ENCODE measurements around the gene ADAM12. TPM values are rescaled to one million over a fixed set of nuclear protein-coding genes. Genes with fewer than 3 reads are reported as not detected.
A peak's percentile ranks its signal among the peaks of the same experiment; 100 is the strongest.

Gene ADAM12
- total and polyA plus RNA-seq, 2 donors (not counting 1 experiment from before 2014, with no cell fraction given): 21.0 to 56.9 TPM

DNA sequence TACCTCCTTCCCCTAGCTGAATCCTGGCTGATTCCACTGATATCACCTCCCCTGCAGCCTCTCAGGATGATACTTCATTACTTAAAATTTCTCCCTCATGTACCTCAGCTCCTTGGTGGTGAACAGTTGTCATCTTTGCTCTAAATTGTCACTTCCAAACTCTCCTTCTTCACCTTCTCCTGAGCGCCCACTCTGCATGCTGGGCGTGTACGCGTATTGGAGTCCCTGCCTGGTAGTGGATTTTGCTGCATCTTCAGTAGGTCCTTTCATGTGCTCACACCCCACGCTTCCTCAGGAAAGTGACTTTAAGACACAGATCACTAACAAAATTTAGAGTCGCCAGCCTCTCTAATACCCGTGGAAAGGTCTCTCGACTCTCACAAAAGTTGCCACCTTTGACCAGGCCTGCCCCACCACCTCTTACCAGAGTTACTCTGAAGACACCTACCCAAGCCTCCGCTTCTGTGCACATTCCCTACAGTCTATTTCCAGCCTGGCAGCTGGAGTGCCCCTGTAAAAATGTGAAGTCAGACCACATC, 255.1 kb downstream of the ADAM12 start:
- Histone ChIP-seq H3K27ac (ENCODE audit: insufficient read depth, low read length) (no peak overlapping the region), H3K4me2 (ENCODE audit: extremely low read depth, insufficient read depth, low read length) (no peak overlapping the region), H3K4me1 (ENCODE audit: control insufficient read depth, extremely low read depth, insufficient read depth, low read length) (peaks cover 5% of the 10 kb centered on the region), H3K4me3 (replicated peaks in 1 of 4; ENCODE audit: control extremely low read depth in 1 of 4, insufficient read depth in 1 of 4, low read depth in 3 of 4, low read length in 4 of 4) (no peak overlapping the region), H3K27me3 (ENCODE audit: control insufficient read depth, insufficient read depth, low read length) (no peaks in the 10 kb centered on the region), H3K79me2 (ENCODE audit: control insufficient read depth, insufficient read depth, low read length) (no peaks in the 10 kb centered on the region), H4K20me1 (ENCODE audit: control insufficient read depth, extremely low read depth, insufficient read depth, low read length) (no peaks in the 10 kb centered on the region), H3K9me3 (ENCODE audit: control insufficient read depth, insufficient read depth, low read depth, low read length) (no peaks in the 10 kb centered on the region), H3K36me3 (ENCODE audit: control insufficient read depth, insufficient read depth, low read length) (no peaks in the 10 kb centered on the region), H3K9ac (ENCODE audit: insufficient read depth, low read length) (no peak overlapping the region), H2AFZ (ENCODE audit: low read length) (no peak overlapping the region)
- TF ChIP-seq EZH2 (IDR thresholded peaks at IDR 0.05; ENCODE audit: low read length, missing control alignments) (no peak), CTCF (conservative IDR thresholded peaks at IDR 0.05 in 1 of 2, IDR thresholded peaks at IDR 0.05 in 1 of 2; ENCODE audit: low read depth in 1 of 2, low read length in 2 of 2) (no peak)
- DNase-seq (ENCODE audit: low read depth in 2 of 2): no peak

DNA sequence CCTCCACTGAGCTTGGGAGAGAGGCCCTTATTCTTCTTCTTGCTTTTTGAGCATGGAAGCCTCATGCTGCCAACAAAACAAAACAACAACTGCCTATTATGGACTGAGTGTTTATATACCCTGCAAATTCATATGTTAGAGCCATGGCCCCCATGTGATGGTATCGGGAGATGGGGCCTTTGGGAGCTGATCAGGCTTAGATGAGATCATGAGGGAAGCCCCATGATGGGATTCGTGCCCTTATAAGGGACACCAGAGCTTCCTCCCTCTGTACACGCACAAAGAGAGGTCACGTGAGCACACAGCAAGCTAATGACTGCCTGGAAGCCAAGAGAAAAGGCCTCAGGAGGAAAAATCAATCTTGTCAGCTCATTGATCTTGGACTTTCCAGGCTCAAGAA, 256.9 kb downstream of the ADAM12 start:
- no peaks in the 10 kb centered on the region for H3K36me3 ChIP-seq (ENCODE audit: control insufficient read depth, insufficient read depth, low read length)
- H3K27me3 ChIP-seq (ENCODE audit: control insufficient read depth, insufficient read depth, low read length): no peaks in the 10 kb centered on the region
- H2AFZ ChIP-seq (ENCODE audit: low read length): no peak overlapping the region
- DNase-seq (ENCODE audit: low read depth in 2 of 2): peak; percentile 32 to 45
- H3K4me1 ChIP-seq (ENCODE audit: control insufficient read depth, extremely low read depth, insufficient read depth, low read length): peaks cover 5% of the 10 kb centered on the region
- no peaks in the 10 kb centered on the region for H3K9me3 ChIP-seq (ENCODE audit: control insufficient read depth, insufficient read depth, low read depth, low read length)
- H3K27ac ChIP-seq (ENCODE audit: insufficient read depth, low read length): no peak overlapping the region
- H3K9ac ChIP-seq (ENCODE audit: insufficient read depth, low read length): no peak overlapping the region
- TF ChIP-seq EZH2 (IDR thresholded peaks at IDR 0.05; ENCODE audit: low read length, missing control alignments) (no peak), CTCF (conservative IDR thresholded peaks at IDR 0.05 in 1 of 2, IDR thresholded peaks at IDR 0.05 in 1 of 2; ENCODE audit: low read depth in 1 of 2, low read length in 2 of 2) (no peak)
- H3K79me2 ChIP-seq (ENCODE audit: control insufficient read depth, insufficient read depth, low read length): no peaks in the 10 kb centered on the region
- no peak overlapping the region for H3K4me3 ChIP-seq (replicated peaks in 1 of 4; ENCODE audit: control extremely low read depth in 1 of 4, insufficient read depth in 1 of 4, low read depth in 3 of 4, low read length in 4 of 4)
- no peaks in the 10 kb centered on the region for H4K20me1 ChIP-seq (ENCODE audit: control insufficient read depth, extremely low read depth, insufficient read depth, low read length)
- H3K4me2 ChIP-seq (ENCODE audit: extremely low read depth, insufficient read depth, low read length): no peak overlapping the region

DNA sequence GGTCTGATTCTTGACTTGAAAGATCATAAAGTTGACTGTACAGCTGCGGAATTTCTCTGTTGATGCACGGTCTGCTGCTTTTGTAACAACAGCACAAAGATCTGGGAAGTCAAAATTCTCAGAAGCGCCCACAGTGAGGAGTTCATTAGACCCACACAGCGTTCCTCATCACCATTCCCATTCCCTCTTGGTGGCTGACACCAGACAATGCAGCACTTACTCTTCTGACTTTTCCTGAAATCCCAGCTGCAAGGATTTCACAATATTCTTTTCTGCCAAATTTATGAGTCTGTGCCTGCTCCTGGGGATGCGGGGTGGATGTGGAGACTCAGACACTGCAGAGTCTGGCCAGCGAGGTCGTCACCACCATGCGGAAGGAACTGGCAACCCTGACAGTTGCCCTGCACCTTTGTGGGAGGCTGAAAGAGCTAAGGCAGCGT, 258.0 kb downstream of the ADAM12 start:
- H3K36me3 ChIP-seq (ENCODE audit: control insufficient read depth, insufficient read depth, low read length): no peaks in the 10 kb centered on the region

More for the DNA sequence above, 258.0 kb downstream of the ADAM12 start:
- Histone ChIP-seq H3K4me2 (ENCODE audit: extremely low read depth, insufficient read depth, low read length) (no peak overlapping the region), H3K4me1 (ENCODE audit: control insufficient read depth, extremely low read depth, insufficient read depth, low read length) (peaks cover 5% of the 10 kb centered on the region), H4K20me1 (ENCODE audit: control insufficient read depth, extremely low read depth, insufficient read depth, low read length) (no peaks in the 10 kb centered on the region), H2AFZ (ENCODE audit: low read length) (no peak overlapping the region), H3K9me3 (ENCODE audit: control insufficient read depth, insufficient read depth, low read depth, low read length) (no peaks in the 10 kb centered on the region), H3K9ac (ENCODE audit: insufficient read depth, low read length) (no peak overlapping the region), H3K27me3 (ENCODE audit: control insufficient read depth, insufficient read depth, low read length) (no peaks in the 10 kb centered on the region), H3K27ac (ENCODE audit: insufficient read depth, low read length) (no peak overlapping the region), H3K4me3 (replicated peaks in 1 of 4; ENCODE audit: control extremely low read depth in 1 of 4, insufficient read depth in 1 of 4, low read depth in 3 of 4, low read length in 4 of 4) (no peak overlapping the region), H3K79me2 (ENCODE audit: control insufficient read depth, insufficient read depth, low read length) (no peaks in the 10 kb centered on the region)
- TF ChIP-seq CTCF (conservative IDR thresholded peaks at IDR 0.05 in 1 of 2, IDR thresholded peaks at IDR 0.05 in 1 of 2; ENCODE audit: low read depth in 1 of 2, low read length in 2 of 2): no peak
- TF ChIP-seq EZH2 (IDR thresholded peaks at IDR 0.05; ENCODE audit: low read length, missing control alignments): no peak
- peak; percentile 50 to 69 for DNase-seq (ENCODE audit: low read depth in 2 of 2)

Measured in fibroblast of lung (primary cell).